Mesenchymal stem cell (in vitro differentiated cells and primary cell): ENCODE data around the gene FRYL.
A peak's percentile ranks its signal among the peaks of the same experiment; 100 is the strongest.
"Not testable (repeated sequence)": the region's sequence is repeated elsewhere in the genome, so short reads cannot be mapped to it uniquely, and the experiment has no call there.

Source experiments
- DNase-seq: peaks from one replicate; pipeline ENCODE4 v3.0.0-alpha.2; 2013
- H2AFZ ChIP-seq: one replicate; pipeline ENCODE4 v1.6.1; 2013; ENCODE audit warnings: low read depth, mild to moderate bottlenecking, control low read depth, inconsistent platforms, low read length, moderate library complexity
- H2AK5ac ChIP-seq: 2 replicates; pipeline ENCODE4 v1.6.1; 2013; ENCODE audit warnings: low read length, moderate library complexity, mild to moderate bottlenecking, inconsistent platforms; ENCODE audit not compliant: severe bottlenecking
- H2BK120ac ChIP-seq: one replicate; pipeline ENCODE4 v1.6.1; 2013; ENCODE audit warnings: low read depth, mild to moderate bottlenecking, inconsistent platforms, low read length, moderate library complexity
- H2BK12ac ChIP-seq, 2 experiments: one replicate each; pipeline ENCODE4 v1.6.1; 2013; ENCODE audit warnings: inconsistent platforms in 2 of 2, low read length in 2 of 2, mild to moderate bottlenecking in 2 of 2, moderate library complexity in 2 of 2, control low read depth in 1 of 2
- H2BK15ac ChIP-seq: one replicate; pipeline ENCODE4 v1.6.1; 2013; ENCODE audit warnings: mild to moderate bottlenecking, low read depth, inconsistent platforms; ENCODE audit not compliant: poor library complexity, severe bottlenecking
- H2BK5ac ChIP-seq: 2 replicates; pipeline ENCODE4 v1.6.1; 2013; ENCODE audit warnings: low read depth, mild to moderate bottlenecking, low read length, control low read depth, inconsistent platforms; ENCODE audit not compliant: poor library complexity, severe bottlenecking
- H3K14ac ChIP-seq, 2 experiments: one replicate each; pipeline ENCODE4 v1.6.1; 2013; ENCODE audit warnings: inconsistent platforms in 2 of 2, low read length in 2 of 2, control low read depth in 1 of 2, mild to moderate bottlenecking in 1 of 2, moderate library complexity in 1 of 2
- H3K18ac ChIP-seq, 2 experiments: one replicate each; pipeline ENCODE4 v1.6.1; 2013; ENCODE audit warnings: inconsistent platforms in 2 of 2, low read length in 2 of 2, control low read depth in 1 of 2, low read depth in 1 of 2, mild to moderate bottlenecking in 1 of 2
- H3K23ac ChIP-seq, 2 experiments: one replicate each; pipeline ENCODE4 v1.6.1; 2013; ENCODE audit warnings: inconsistent platforms in 2 of 2, low read length in 2 of 2, mild to moderate bottlenecking in 2 of 2, moderate library complexity in 2 of 2, control low read depth in 1 of 2
- H3K27ac ChIP-seq: 2 replicates; pipeline ENCODE4 v1.5.1; 2013; ENCODE audit warnings: mild to moderate bottlenecking, moderate library complexity, low read length, control low read depth, inconsistent platforms; ENCODE audit not compliant: poor library complexity, severe bottlenecking
- H3K27me3 ChIP-seq, 2 experiments: 2 replicates each; pipeline versions ENCODE4 v1.6.1 to v1.7.0; 2013; ENCODE audit warnings: low read length in 2 of 2, mild to moderate bottlenecking in 2 of 2, moderate library complexity in 2 of 2, control low read depth in 1 of 2, inconsistent platforms in 1 of 2; ENCODE audit not compliant: control insufficient read depth in 1 of 2, insufficient read depth in 1 of 2
- H3K36me3 ChIP-seq, 2 experiments: 2 replicates each; pipeline versions ENCODE4 v1.6.1 to v1.7.0; 2013; ENCODE audit warnings: low read length in 2 of 2, control low read depth in 1 of 2, inconsistent platforms in 1 of 2, low read depth in 1 of 2, mild to moderate bottlenecking in 1 of 2; ENCODE audit not compliant: insufficient read depth in 2 of 2, control insufficient read depth in 1 of 2
- H3K4ac ChIP-seq, 2 experiments: one replicate each; pipeline ENCODE4 v1.6.1; 2013; ENCODE audit warnings: inconsistent platforms in 2 of 2, low read length in 2 of 2, mild to moderate bottlenecking in 2 of 2, moderate library complexity in 2 of 2, control low read depth in 1 of 2, low read depth in 1 of 2
- H3K4me1 ChIP-seq: 2 replicates; pipeline ENCODE4 v1.6.1; 2013; ENCODE audit warnings: low read depth, low read length, control low read depth; ENCODE audit not compliant: control insufficient read depth, insufficient read depth
- H3K4me2 ChIP-seq: 2 replicates; pipeline ENCODE4 v1.6.1; 2013; ENCODE audit warnings: low read length, mild to moderate bottlenecking, inconsistent platforms; ENCODE audit not compliant: poor library complexity, severe bottlenecking
- H3K4me3 ChIP-seq, 2 experiments: 2 replicates each; pipeline versions ENCODE4 v1.5.1 to v1.7.0; 2013; ENCODE audit warnings: low read length in 2 of 2, mild to moderate bottlenecking in 2 of 2, control low read depth in 1 of 2, low read depth in 1 of 2; ENCODE audit not compliant: insufficient read depth in 1 of 2
- H3K79me1 ChIP-seq: replicated peaks from 2 replicates; pipeline ENCODE4 v1.6.1; 2013; ENCODE audit warnings: mild to moderate bottlenecking, control low read depth, low read length, inconsistent platforms; ENCODE audit not compliant: poor library complexity, severe bottlenecking
- H3K9ac ChIP-seq: 2 replicates; pipeline ENCODE4 v1.7.0; 2013; ENCODE audit warnings: mild to moderate bottlenecking, low read length, moderate library complexity
- H3K9me3 ChIP-seq: 2 replicates; pipeline ENCODE4 v1.7.0; 2013; ENCODE audit warnings: mild to moderate bottlenecking, low read length; ENCODE audit not compliant: control insufficient read depth
- H4K8ac ChIP-seq: one replicate; pipeline ENCODE4 v1.6.1; 2013; ENCODE audit warnings: inconsistent platforms, mild to moderate bottlenecking, low read length, moderate library complexity
- H4K91ac ChIP-seq: one replicate; pipeline ENCODE4 v1.6.1; 2013; ENCODE audit warnings: mild to moderate bottlenecking, low read length, inconsistent platforms
- WGBS: methylation state at CpG from one replicate; pipeline ENCODE4 v1.1.7; 2013; ENCODE audit warnings: mixed read lengths; 5-methylcytosine and 5-hydroxymethylcytosine counted together

Gene FRYL

DNA sequence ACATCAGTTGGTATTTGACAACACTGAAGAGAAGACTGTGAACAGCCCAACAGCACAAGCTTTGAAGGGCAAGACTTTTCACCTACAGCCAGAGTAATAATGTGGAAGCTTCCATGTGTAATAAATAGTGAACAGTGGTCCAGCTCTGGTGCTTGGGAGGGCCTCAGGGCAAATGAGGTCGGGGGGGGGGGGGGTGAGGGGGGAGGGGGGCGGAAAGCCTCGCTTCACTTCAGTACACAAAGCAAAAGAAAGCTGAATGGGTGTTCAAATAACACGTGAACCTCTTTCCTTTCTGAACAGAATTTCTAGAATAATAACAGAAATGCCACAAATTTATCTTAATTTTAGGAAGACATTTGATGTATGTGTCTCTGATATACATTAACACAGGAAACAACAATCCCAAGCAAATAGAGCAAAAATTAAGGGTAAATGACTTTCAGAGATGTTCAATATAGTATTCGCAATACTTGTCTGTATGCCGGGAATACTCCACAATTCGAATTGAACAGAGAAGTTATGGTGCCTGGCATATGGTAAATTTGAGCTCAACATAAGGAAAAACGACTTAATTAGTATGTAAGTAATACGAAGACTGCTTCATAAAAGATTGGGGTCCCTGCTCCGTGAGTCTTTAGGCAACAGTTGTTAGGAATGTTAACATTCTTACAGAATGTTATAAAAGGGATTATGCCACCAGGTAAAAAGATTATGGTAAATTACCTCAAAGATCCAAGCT lies 92.6 kb downstream of the FRYL start:
- H2BK15ac ChIP-seq = no peak overlapping the region
- no peak overlapping the region for H3K4ac ChIP-seq
- no peak overlapping the region for H2AK5ac ChIP-seq
- H2BK5ac ChIP-seq = no peak overlapping the region
- H3K27me3 ChIP-seq = no peaks in the 10 kb centered on the region
- no peaks in the 10 kb centered on the region for H3K36me3 ChIP-seq
- H3K4me1 ChIP-seq = peaks cover 1% of the 10 kb centered on the region
- peaks cover 6% of the 10 kb centered on the region for H3K79me1 ChIP-seq
- no peak overlapping the region for H3K18ac ChIP-seq
- no peak overlapping the region for H3K23ac ChIP-seq
- no peak overlapping the region for H3K9ac ChIP-seq
- no peak overlapping the region for H2BK120ac ChIP-seq
- no peak overlapping the region for H4K91ac ChIP-seq
- H3K14ac ChIP-seq = no peak overlapping the region
- no peak overlapping the region for H3K27ac ChIP-seq
- no peak for DNase-seq
- 98% methylated on average over 6 of the region's 10 CpGs for WGBS
- no peaks in the 10 kb centered on the region for H3K9me3 ChIP-seq
- H3K4me2 ChIP-seq = no peak overlapping the region
- H2AFZ ChIP-seq = no peak overlapping the region
- no peak overlapping the region for H3K4me3 ChIP-seq
- H2BK12ac ChIP-seq = no peak overlapping the region
- H4K8ac ChIP-seq = no peak overlapping the region

DNA sequence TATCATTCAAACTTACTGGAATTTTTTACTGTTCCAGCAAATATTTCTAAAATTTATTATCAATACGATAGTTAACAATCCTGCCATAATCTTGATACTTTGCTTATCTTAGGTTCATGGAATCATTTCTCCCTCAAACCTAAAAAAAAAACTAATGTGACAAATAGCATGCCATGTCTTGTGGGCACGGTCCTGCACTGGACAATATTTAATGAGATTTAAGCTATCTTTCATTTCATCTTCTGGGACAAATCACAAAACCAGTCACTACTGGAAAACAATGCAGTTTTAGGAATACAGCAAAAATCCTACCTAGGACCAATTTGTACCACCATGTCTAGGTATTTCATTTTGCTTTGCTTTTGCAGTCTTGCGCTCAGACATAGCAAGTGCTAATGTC lies 93.7 kb downstream of the FRYL start:
- Histone ChIP-seq H2BK15ac (no peak overlapping the region), H3K9me3 (no peaks in the 10 kb centered on the region), H3K27ac (no peak overlapping the region), H2AK5ac (no peak overlapping the region), H3K27me3 (no peaks in the 10 kb centered on the region), H2AFZ (no peak overlapping the region), H4K91ac (no peak overlapping the region), H3K4me2 (no peak overlapping the region), H3K14ac (no peak overlapping the region), H3K18ac (no peak overlapping the region), H2BK5ac (no peak overlapping the region), H3K4ac (no peak overlapping the region), H3K36me3 (no peaks in the 10 kb centered on the region), H2BK120ac (no peak overlapping the region), H4K8ac (no peak overlapping the region), H3K9ac (no peak overlapping the region), H3K4me1 (no peaks in the 10 kb centered on the region), H3K23ac (no peak overlapping the region), H2BK12ac (no peak overlapping the region), H3K79me1 (peaks cover 5% of the 10 kb centered on the region), H3K4me3 (no peak overlapping the region)
- no peak for DNase-seq
- WGBS = 98% methylated on average over 3 of the region's 3 CpGs

DNA sequence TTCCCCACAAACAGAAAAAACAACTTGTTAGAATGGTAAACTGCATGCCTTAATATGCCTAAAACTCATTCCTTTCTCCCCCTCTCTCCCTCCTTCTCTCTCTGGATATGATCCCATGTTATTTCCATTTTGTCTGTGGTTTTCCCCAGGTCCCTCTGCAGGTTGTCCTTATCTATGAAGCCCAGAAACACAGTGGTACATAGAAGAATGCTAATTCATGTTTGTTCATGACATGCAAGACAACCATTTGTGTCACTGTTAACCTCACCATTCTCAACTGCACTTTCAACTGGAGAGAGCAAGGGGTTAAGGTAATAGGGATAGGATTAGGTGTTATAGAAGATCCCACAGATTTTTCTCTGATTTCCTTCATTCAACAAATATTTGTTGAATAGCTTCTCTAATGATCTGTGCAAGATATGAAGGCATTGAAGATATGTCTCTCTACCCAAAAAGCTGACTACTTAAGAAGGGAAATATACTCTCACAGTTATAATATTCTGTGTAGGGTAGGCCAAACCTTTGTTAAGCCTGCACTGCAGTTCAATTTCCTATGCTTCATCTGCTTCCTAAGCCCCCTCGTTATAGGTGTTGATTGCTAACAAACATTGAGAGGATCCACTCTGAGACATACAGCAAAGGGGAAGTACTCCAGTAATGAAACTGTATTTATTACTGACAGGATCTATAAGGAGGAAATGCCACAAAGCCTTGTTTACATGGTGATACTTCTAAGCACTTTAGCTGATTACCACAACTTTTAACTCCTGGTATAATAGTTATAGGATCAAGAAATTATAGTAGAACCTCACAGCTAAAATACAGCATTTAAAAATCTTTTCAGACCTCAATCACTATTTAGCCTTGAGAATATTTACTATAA lies 96.1 kb downstream of the FRYL start:
- Histone ChIP-seq H3K79me1 (peaks cover 8% of the 10 kb centered on the region), H2BK15ac (no peak overlapping the region), H2AK5ac (no peak overlapping the region), H3K9me3 (no peaks in the 10 kb centered on the region), H3K18ac (no peak overlapping the region), H4K91ac (no peak overlapping the region), H2AFZ (no peak overlapping the region), H3K23ac (no peak overlapping the region), H3K4me2 (no peak overlapping the region), H2BK120ac (no peak overlapping the region), H3K4me3 (no peak overlapping the region), H2BK5ac (no peak overlapping the region), H3K4ac (no peak overlapping the region), H3K36me3 (no peaks in the 10 kb centered on the region), H3K4me1 (no peaks in the 10 kb centered on the region), H3K27ac (no peak overlapping the region), H3K9ac (no peak overlapping the region), H3K14ac (no peak overlapping the region), H3K27me3 (no peaks in the 10 kb centered on the region), H2BK12ac (no peak overlapping the region), H4K8ac (no peak overlapping the region)
- WGBS = no CpG with 5 or more reads among the region's 1 CpG
- peak; percentile 27 for DNase-seq

DNA sequence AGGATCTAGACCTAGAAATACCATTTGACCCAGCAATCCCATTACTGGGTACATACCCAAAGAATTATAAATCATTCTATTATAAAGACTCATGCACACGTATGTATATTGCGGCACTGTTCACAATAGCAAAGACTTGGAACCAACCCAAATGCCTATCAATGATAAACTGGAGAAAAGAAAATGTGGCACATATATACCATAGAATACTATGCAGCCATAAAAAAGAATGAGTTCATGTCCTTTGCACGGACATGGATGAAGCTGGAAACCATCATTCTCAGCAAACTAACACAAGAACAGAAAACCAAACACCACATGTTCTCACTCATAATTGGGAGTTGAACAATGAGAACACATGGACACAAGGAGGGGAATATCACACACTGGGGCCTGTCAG lies 97.2 kb downstream of the FRYL start:
- not testable (repeated sequence) for H3K27me3 ChIP-seq, H3K79me1 ChIP-seq, H3K36me3 ChIP-seq, H3K9me3 ChIP-seq, H2BK120ac ChIP-seq, DNase-seq, H2BK15ac ChIP-seq, H3K23ac ChIP-seq, H3K4ac ChIP-seq, H2BK5ac ChIP-seq, H3K14ac ChIP-seq, H3K4me1 ChIP-seq, H3K9ac ChIP-seq, H2BK12ac ChIP-seq, H2AK5ac ChIP-seq, H2AFZ ChIP-seq, H3K4me2 ChIP-seq, H3K4me3 ChIP-seq, H3K18ac ChIP-seq, H4K8ac ChIP-seq, H4K91ac ChIP-seq, H3K27ac ChIP-seq
- 100% methylated on average over 1 of the region's 3 CpGs for WGBS
